GM19239 (cell line): ENCODE results near the gene ELP5.

Experiments used
- DNase-seq: peaks from one replicate; pipeline ENCODE4 v3.0.0; 2011; ENCODE audit warnings: low spot score; ENCODE audit not compliant: insufficient read length
- FAIRE-seq: peaks from 2 replicates; lab custom pipeline; 2011; peaks lifted over from hg19 to GRCh38; lab: Jason Lieb, UNC

ELP5 gene

DNA sequence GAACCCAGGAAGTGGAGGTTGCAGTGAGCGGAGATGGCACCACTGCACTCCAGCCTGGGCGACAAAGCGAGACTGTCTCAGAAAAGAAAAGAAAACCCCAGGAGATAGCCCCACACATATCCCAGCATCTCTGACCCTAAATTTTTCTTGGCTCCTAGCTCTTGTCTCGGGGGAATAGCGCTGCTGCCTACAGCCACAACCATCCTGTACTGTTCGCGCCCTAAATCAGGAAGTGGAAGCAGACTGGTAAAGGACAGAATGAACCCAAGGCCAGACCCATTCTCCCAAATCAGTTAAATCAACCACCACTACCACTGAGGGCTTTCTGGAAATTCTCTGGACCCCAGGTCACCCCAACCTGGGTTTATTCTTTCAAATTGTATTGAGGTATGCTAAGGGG, 2.2 kb upstream of the ELP5 start:
- DNase-seq: no peak
- no peak for FAIRE-seq

GRCh38 chr17:7250695-7251627, 1.1 kb upstream of the ELP5 start:
- FAIRE-seq (peak; percentile 76), DNase-seq (no peak)

DNA sequence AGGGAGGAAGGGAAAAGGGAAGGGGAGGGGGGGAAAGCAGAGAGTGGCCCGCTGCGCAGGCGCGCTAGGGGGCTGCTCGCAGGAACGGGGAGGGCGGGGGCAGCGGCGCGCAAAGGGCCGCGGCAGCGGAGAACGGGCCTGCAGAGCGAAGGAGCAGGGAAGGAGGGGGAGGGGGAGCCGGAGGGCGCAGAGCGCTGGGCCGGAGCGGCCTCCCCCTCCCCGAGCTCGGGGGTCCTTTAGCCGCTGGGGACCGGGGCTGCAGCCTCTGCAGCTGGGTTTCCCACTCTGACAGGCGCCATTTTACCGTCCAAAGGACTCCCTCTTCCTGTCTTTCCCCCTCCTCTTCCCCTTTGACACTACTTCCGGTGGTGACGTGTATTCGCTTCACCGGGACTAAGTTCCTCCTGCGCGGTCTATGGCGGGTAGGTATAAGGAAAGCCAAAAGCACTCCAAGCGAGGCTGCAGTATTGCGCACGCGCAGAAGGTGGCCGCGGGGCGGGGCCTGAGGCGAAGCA, 297 bp upstream of the ELP5 start, which contains the start of gene CTDNEP1:
Gene CTDNEP1, minus strand, starts transcription at position 74 of the 515 bp plus-strand sequence. CDS start 438 bp downstream, outside the sequence.
- peak; percentile 94 for DNase-seq
- peak; percentile 99 for FAIRE-seq

- no peak for FAIRE-seq
- DNase-seq: no peak
Observed at GRCh38 chr17:7253082-7253481, 1.1 kb downstream of the ELP5 start.

- no peak for FAIRE-seq
- DNase-seq: no peak
Observed at GRCh38 chr17:7254511-7254910, 2.5 kb downstream of the ELP5 start.

DNA sequence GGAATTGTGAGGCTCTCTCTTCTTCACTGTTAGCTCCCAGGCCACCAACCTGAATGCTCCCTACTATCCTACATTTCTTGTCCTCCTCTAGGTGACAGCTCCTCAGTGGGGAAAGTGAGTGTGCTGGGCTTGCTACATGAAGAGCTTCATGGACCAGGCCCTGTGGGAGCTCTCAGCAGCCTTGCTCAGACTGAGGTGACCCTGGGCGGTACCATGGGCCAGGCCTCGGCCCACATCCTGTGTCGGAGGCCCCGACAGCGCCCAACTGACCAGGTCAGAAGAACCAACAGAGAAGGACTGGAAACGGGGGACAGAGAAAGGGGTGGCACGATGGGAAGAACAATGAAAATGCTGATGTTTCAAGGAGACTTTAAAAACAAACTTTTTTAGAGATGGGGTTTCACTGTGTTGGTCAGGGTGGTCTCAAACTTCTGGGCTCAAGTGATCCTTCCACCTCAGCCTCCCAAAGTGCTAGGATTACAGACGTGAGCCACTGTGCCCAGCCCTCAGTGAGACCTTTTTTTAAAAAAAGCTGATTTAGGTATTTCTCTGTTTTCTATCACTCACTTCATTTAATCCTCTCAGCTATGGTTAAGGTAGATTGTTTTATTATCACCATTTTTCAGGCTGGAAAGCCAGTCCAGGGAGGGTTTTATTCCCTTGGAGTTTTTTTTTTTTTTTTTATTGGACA, 4.9 kb downstream of the ELP5 start:
- DNase-seq (no peak), FAIRE-seq (no peak)

GRCh38 chr17:7258731-7259554, 6.9 kb downstream of the ELP5 start:
- FAIRE-seq (no peak), DNase-seq (no peak)

- FAIRE-seq (no peak), DNase-seq (no peak)
Observed at GRCh38 chr17:7259555-7259889, 7.5 kb downstream of the ELP5 start.

DNA sequence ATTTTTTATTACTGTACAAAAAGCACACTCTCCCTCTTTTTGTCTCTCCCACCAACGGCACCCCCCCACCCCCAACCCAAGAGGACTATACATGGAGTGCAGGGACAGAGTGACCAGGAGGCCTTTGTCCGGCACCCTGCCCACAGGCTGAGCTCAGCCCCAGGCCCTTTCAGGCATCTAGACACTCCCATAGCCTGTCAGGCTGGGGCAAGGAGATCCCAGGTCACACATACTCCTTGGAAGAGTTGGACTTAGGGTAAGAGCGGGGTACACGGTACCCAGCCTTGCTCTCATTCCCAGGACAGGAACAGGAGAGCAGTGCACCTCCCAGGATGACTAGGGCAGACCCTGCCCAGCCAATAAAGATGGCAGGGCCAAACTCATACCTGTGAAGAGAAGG, 8.1 kb downstream of the ELP5 start:
- FAIRE-seq (no peak), DNase-seq (no peak)

DNA sequence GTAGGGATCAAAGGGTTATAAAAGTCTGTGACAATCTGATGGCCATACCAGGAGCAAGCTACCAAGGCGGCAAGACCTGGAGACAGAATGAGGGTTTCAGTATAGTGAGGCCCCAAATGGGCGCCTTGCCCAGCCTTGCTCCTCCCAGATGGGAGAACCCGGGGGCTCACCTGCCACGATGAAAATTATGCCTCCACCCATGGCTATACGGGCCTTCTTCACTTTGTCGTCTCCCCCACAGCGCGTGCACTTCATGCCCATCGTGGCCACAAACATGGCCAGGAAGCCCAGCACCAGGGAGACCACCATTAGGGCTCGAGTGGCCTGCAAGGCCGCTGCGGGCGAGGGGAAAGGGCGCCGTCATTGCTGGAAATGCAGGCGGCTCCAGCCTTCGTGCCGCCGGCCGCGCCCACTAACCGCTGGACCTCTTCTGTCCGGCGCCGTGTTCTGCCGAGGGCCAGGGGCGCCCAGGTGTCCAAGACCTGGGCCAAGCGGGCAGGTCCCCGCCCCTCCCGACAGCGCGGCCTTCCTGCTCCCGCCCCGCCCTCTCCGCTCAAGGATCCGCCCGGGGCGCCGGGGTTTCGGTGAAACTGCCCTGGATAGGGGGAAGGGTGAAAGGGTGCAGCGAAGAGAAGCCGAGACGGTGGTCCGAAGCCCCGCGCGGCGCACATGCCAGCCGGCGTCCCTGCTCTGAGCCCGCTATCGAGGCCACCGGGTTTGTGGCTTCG, 8.8 kb downstream of the ELP5 start:
- FAIRE-seq (peak; percentile 31), DNase-seq (no peak)

DNA sequence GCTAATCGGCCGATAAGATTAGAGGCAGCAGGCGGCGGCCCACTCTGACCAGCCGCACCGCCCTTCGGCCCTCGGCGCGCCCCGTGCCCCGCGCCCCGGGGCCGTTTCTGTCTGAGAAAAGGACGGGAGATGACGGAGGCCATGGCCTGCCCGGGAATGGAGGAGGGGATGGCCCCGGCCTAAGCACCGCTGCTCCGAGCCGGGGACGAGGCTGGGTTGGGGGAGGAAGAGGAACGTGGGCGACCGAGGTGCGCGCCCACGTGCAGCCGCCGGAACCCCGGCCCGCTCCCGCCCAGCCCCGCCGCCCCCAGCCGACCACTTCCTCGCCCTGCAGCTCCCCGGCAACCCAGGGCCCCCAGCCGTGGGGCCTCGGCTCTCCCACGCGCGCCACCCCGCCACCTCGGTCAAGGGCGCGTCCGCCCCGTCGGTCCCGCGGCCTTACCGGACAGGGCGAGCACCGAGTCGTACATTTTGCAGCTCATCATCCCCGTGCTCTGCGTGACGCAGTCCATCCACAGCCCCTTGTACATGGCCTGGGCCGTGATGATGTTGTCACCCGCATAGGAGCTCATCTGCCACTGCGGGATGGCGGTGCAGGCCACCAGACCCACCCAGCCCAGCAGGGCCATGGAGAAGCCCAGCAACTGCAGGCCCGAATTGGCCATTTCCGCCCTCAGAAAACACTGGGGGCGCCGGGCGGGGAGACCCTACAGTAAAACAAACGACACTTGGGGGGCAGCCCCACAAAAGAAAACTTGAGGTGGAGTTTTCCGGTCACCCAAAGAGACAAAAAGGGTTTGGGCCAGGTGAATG, 9.6 kb downstream of the ELP5 start:
- FAIRE-seq (no peak), DNase-seq (no peak)

GRCh38 chr17:7262192-7262934, 10.3 kb downstream of the ELP5 start, which contains the start of gene CLDN7:
Gene CLDN7 (minus strand): TSS chr17:7262478. CDS start chr17:7262043, 435 bp downstream.
- FAIRE-seq: no peak
- DNase-seq: no peak

DNA sequence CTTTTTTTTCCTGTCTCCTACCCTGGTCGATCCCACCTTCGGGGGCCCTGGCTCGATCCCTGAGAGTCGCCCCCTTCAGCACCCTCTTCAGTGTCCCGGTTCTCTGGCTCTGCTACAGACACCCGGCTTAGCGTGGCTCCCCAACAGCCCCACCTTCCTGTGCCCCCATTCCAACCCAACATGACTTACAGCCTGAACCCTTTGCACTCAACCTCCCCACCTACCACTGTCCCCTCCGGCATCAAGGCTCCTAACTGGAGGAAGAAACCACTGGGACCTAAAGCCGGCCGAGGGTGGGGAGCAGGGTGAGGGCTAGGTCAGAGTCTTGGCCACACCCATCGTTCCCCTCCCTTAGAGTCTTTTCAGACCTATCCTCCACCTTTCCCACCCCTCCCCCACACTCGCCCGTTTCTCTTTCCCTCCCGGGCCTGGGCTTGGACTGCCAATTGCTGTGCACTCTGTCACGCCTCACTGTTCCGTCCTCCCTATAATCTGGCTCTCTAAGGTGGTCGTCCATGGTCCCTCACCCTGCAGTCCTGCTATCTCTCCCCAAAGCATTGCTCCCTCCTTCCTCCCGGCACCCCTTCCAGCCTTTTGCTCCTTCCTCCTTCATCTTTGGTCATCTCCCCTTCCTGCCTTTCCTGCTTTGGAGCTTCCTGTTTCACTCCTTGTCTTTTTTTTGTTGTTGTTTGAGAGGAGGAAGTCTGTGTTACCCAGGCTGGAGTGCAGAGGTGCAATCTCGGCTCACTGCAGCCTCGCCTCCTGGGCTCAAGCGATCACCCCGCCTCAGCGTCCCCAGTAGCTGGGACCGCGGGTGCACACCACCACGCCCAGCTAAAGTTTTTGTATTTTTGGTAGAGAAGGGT, 11.2 kb downstream of the ELP5 start:
- DNase-seq (no peak), FAIRE-seq (peak; percentile 78)

GRCh38 chr17:7263801-7264078, 11.7 kb downstream of the ELP5 start:
- DNase-seq: no peak
- no peak for FAIRE-seq

DNA sequence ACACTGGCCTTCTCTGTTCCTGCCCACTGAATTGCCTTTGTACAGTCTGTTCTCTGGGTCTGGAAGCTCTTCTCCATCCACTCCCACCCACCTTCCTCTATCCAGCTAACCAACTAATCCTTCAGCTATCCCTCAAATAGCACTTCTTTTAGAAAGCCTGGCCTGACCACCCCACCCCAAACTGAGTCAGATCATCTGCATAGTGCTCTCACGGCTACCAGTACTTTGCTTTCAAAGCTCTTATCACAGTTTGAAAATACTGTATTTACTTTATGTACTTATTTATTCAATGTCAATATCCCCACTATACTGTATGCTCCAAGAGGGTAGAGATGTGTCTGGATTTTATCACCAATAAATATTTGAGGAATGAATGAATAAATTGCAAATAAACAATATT, 14.8 kb downstream of the ELP5 start:
- no peak for FAIRE-seq
- no peak for DNase-seq

- no peak for FAIRE-seq
- DNase-seq: no peak
Observed at GRCh38 chr17:7279448-7279847, 27.4 kb downstream of the ELP5 start.

DNA sequence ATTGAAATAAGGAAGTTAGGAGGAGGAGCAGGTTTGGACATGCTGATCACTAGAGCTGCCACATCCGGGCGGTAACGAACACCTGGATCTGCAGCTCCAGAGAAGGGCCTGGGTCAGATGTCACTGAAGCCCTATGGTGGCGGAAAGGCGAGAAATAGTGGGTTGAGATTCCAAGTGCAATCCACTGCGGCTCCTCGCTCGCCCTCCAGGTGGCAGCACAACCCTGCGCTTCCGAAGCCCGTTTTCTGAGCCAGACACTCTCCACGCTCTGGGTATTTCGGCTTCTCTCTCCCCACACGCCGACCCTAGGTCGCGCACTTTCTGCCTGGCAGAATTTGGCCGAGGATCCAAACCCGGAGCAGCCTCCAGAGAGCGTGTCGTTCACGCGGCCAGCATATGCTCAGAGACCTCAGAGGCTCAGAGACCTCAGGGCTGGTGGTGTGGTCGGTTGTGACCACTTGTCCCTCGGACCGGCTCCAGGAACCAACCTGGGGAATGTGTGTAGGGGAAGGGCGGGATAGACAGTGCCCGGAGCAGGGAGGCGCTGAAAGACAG, 28.6 kb downstream of the ELP5 start:
- DNase-seq: peak; percentile 91
- FAIRE-seq: peak; percentile 99
